NCI-H82 treated with DMSO at 0.1 percent for 48 hours (cell line): ENCODE measurements around the gene GTF2H2C.
"Not testable (repeated sequence)": the region's sequence is repeated elsewhere in the genome, so short reads cannot be mapped to it uniquely, and the experiment has no call there.

Source experiments
- DNase-seq: peaks from one replicate; lab custom pipeline; 2025; ENCODE audit not compliant: unreplicated experiment; lab: John Stamatoyannopoulos, UW

Gene GTF2H2C

GRCh38 chr5:69559908-69560330 lies at the start of gene GTF2H2C:
Gene GTF2H2C (plus strand): TSS chr5:69560191. CDS start chr5:69565133, 4,942 bp downstream.
- not testable (repeated sequence) for DNase-seq

GRCh38 chr5:69510694-69511093 lies 49.3 kb upstream of the GTF2H2C start:
- no peak for DNase-seq

GRCh38 chr5:69512740-69513260 lies 47.2 kb upstream of the GTF2H2C start:
- no peak for DNase-seq

GRCh38 chr5:69515570-69515969 lies 44.4 kb upstream of the GTF2H2C start:
- DNase-seq = not testable (repeated sequence)

GRCh38 chr5:69516769-69517168 lies 43.2 kb upstream of the GTF2H2C start:
- no peak for DNase-seq

- DNase-seq = no peak
Measured at GRCh38 chr5:69517763-69518212, 42.2 kb upstream of the GTF2H2C start.

GRCh38 chr5:69519285-69519684 lies 40.7 kb upstream of the GTF2H2C start:
- no peak for DNase-seq

GRCh38 chr5:69522035-69522434 lies 38.0 kb upstream of the GTF2H2C start:
- DNase-seq = no peak

- no peak for DNase-seq
Measured at GRCh38 chr5:69525490-69525889, 34.5 kb upstream of the GTF2H2C start.

- DNase-seq = no peak
Measured at GRCh38 chr5:69526660-69527059, 33.3 kb upstream of the GTF2H2C start.

- DNase-seq = no peak
Measured at GRCh38 chr5:69527128-69527770, 32.7 kb upstream of the GTF2H2C start.

- DNase-seq = no peak
Measured at GRCh38 chr5:69528035-69528434, 32.0 kb upstream of the GTF2H2C start.

- DNase-seq = no peak
Measured at GRCh38 chr5:69528609-69529008, 31.4 kb upstream of the GTF2H2C start.

GRCh38 chr5:69530561-69531405 lies 29.2 kb upstream of the GTF2H2C start:
- no peak for DNase-seq

- no peak for DNase-seq
Measured at GRCh38 chr5:69531406-69531801, 28.6 kb upstream of the GTF2H2C start.

GRCh38 chr5:69537911-69538310 lies 22.1 kb upstream of the GTF2H2C start:
- not testable (repeated sequence) for DNase-seq

GRCh38 chr5:69538735-69539134 lies 21.3 kb upstream of the GTF2H2C start:
- not testable (repeated sequence) for DNase-seq

GRCh38 chr5:69541347-69541746 lies 18.6 kb upstream of the GTF2H2C start:
- not testable (repeated sequence) for DNase-seq

- DNase-seq = not testable (repeated sequence)
Measured at GRCh38 chr5:69542838-69543618, 17.0 kb upstream of the GTF2H2C start.

GRCh38 chr5:69544602-69545001 lies 15.4 kb upstream of the GTF2H2C start:
- not testable (repeated sequence) for DNase-seq
